C4-2B (cell line): Measurements from ENCODE around the gene WDR3.
A peak's percentile ranks its signal among the peaks of the same experiment; 100 is the strongest.
"Not testable (repeated sequence)": the region's sequence is repeated elsewhere in the genome, so short reads cannot be mapped to it uniquely, and the experiment has no call there.

Source experiments
- H3K27ac ChIP-seq: fragments of 450-650 bp; 2 replicates; pipeline ENCODE4 v1.5.1; 2017
- ZFX ChIP-seq: fragments of 450-650 bp; IDR thresholded peaks from 2 replicates; pipeline ENCODE4 v1.6.1; 2017
- TF ChIP-seq, protein P1 (sequence below): fragments of 450-650 bp; conservative IDR thresholded peaks from 2 replicates; pipeline ENCODE4 v1.5.1; 2017; ENCODE audit warnings: mild to moderate bottlenecking

WDR3 gene

DNA sequence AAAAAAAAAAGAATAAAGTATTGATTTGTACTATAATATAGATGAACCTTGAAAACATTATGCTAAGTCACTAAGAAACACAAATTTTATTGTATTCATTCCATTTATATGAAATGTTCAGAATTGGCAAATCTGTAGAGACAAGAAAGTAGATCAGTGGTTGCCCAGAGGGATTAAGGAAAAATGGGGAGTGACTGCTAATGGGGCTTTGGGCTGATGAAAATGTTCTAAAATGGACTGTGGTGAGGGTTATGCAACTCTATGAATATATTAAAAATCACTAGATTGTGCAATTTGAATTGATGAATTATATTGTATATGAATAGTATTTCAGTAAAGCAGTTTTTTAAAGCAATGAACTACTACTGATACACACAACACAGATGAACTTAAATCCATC, 10.2 kb upstream of the WDR3 start:
- TF ChIP-seq ZFX: no peak
- TF ChIP-seq, protein P1, sequence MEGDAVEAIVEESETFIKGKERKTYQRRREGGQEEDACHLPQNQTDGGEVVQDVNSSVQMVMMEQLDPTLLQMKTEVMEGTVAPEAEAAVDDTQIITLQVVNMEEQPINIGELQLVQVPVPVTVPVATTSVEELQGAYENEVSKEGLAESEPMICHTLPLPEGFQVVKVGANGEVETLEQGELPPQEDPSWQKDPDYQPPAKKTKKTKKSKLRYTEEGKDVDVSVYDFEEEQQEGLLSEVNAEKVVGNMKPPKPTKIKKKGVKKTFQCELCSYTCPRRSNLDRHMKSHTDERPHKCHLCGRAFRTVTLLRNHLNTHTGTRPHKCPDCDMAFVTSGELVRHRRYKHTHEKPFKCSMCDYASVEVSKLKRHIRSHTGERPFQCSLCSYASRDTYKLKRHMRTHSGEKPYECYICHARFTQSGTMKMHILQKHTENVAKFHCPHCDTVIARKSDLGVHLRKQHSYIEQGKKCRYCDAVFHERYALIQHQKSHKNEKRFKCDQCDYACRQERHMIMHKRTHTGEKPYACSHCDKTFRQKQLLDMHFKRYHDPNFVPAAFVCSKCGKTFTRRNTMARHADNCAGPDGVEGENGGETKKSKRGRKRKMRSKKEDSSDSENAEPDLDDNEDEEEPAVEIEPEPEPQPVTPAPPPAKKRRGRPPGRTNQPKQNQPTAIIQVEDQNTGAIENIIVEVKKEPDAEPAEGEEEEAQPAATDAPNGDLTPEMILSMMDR: no peak

DNA sequence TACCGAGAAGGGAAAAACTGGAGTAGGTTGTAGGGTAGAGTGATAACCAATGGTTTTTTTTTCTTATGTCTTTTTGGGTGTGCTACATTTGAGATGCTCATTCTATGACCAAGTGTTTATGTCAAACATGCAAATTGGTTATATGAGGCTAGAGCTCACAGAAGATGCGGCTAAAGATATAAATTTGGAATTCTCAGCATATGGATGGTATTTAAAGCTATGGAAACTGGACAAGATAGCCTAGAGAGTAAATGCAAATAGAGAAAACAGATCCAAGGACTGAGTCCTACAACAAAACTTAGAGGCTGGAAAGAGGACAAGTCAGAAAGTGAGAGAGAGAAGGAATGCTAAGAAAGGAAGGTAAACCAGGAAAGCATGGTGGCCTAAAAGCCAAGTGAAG, 7.5 kb upstream of the WDR3 start:
- TF ChIP-seq, protein P1: no peak
- TF ChIP-seq ZFX: no peak
- H3K27ac ChIP-seq: no peak overlapping the region

More for the DNA sequence above, 10.2 kb upstream of the WDR3 start:
- no peak overlapping the region for H3K27ac ChIP-seq

DNA sequence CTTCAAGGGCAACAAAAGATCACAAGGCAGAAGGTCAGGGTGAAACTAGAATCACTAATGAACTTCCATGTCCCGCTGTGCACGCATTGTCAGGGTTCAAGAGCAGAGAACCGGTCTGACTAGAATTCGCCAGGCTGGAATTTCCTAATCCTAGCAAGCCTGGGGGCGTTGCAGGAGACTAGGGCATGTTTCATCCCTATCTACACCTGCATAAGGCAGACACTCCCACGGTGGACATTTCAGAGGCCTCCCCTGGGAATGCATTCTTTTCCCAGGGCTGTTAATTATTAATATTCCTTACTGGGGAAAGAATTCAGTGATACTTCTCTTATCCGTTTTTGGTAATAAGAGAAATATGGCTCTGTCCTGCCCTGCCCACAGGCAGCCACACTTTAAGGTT, 6.8 kb upstream of the WDR3 start:
- not testable (repeated sequence) for H3K27ac ChIP-seq

DNA sequence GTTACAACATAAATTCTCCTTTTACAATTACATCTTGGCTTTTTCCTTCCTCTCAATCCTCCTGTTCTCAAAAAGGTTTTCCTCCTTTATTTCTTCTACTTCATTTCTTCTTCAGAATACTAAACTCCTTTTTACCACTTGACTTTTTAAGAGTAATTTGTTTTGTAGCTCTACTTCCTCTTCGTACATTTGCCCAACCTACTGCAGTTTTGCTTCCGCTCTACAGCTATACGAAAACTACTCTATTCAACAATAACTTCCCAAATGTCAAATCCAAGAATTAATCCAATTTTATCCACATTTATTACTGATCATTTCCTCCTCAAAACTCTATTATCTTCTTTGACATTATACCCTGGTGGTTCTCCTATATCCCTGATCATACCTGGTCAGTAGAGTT, 3.6 kb upstream of the WDR3 start:
- TF ChIP-seq ZFX: no peak
- TF ChIP-seq, protein P1: no peak

DNA sequence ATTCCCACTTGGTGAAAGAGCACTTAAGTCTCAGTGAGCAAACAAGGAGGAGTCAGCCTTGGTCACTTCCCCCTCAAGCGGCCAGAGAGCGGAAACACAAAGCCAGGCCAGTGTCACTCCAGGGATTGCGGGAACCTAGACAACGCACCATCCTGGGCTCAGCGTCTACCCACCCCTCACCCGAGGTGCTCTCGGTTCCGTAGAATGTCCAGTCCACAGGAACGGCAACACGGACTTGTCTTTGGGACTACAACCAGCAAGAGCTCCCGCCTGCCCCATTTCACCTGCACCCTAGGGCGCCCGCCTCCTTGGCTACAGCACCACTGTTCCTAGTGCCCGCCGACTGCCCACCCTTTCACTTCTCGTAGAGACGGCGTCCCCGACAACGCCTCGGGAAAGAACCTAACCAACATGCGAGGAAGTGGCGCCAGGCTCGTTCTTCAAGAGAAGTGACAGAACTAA, 627 bp upstream of the WDR3 start:
- TF ChIP-seq ZFX: no peak
- TF ChIP-seq, protein P1: peak; percentile 22
- H3K27ac ChIP-seq: peak overlapping the region; percentile 85

More for the DNA sequence above, 3.6 kb upstream of the WDR3 start:
- no peak overlapping the region for H3K27ac ChIP-seq

DNA sequence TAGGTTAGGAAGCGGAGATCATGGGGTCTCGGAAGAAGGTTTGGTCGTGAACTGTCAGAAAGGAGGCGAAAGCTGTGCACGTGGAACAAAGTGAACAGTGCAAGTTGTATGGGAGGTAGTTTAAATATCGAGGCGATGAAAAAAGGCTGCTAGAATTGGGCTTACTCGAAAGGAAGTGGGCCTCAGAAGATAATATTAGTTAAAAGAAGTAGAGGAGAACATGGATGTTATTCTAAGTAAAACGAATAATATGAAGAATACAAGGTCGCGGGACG, 571 bp downstream of the WDR3 start:
- H3K27ac ChIP-seq: peak overlapping the region; percentile 85
- TF ChIP-seq, protein P1: no peak
- no peak for TF ChIP-seq ZFX

DNA sequence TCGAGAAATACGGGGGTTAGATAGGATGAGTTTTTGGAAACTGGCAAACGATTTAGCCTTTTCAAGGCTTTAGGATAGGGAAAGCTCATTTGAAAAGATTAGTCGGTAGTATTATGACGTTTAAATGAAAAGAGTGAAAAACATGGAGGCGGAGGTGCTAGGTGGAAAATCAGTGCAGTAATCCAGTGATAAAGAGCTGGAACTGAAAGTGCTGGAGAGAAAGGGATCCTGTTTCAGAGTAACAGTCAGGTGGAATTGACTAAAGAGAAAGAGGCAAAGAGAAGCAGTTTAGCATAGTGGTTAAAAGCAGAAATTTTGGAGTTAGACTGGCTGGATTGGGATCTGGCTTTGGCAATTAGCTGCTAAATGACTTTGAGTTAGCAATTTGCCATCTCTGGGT, 945 bp downstream of the WDR3 start:
- TF ChIP-seq, protein P1: no peak
- no peak for TF ChIP-seq ZFX
- H3K27ac ChIP-seq: peak overlapping the region; percentile 85

DNA sequence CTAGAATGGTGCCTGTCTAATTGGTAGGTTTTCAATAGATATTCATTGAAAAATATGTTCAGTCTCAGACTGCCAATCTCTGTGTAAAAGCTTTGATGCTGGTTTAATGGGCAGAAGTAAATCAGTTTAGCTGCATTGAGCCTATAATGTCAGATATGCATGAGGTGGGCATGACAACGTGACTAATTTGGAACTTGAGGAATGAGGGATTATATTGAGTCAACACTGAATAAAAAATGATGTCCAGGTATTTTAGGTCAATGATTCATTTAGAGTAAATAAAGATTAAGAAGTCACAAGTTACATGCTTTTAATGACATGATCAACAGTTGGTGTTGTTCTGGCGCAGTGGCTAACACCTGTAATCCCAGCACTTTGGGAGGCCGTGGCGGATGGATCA, 3.0 kb downstream of the WDR3 start:
- no peak for TF ChIP-seq ZFX
- TF ChIP-seq, protein P1: no peak
- no peak overlapping the region for H3K27ac ChIP-seq
